Ovary (tissue), 3 donors: Measurements from ENCODE around the gene DOCK10.

Experiments
- EP300 ChIP-seq: sonication (generic); formaldehyde crosslinking; IDR thresholded peaks from one replicate; pipeline ENCODE4 v1.6.1; 2017; ENCODE audit warnings: antibody characterized with exemption
- POLR2A ChIP-seq: fragments of 450-650 bp; IDR thresholded peaks from one replicate; pipeline ENCODE4 v1.6.1; 2017; ENCODE audit warnings: antibody characterized with exemption, mild to moderate bottlenecking, moderate library complexity
- TF ChIP-seq, protein P1 (sequence below), 3 donors: fragments of 450-650 bp in 2 of 3; fragments of 200-600 bp in 1 of 3; IDR thresholded peaks; one replicate each; pipeline versions ENCODE4 v1.5.1 to v1.8.0; 2016 to 2022; ENCODE audit warnings: antibody characterized with exemption in 3 of 3, mild to moderate bottlenecking in 1 of 3
- donor health status: DM: no; HTN: no; CAD: no.

DNA sequence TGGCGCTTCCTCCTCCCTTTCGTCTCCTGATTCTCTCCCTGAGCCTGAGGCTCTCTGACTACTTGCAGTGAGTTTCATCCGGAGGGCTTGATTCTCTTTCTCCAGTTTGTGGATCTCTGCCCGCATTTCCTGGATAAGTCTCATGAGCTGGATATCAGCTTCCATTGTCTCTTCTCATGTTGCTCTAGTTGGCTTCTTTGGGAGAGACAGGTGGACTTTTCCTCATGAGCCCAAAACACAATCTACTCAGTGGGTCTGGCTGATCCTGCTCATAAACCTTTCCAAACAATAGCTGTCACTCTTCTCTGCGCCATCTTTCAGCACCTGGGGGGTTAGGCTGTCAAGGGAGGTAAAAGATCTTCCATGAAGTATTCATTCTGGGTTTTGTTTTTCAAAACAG is 326.1 kb downstream of the DOCK10 start, which contains the start of gene CCDC195:
- TF ChIP-seq, protein P1, sequence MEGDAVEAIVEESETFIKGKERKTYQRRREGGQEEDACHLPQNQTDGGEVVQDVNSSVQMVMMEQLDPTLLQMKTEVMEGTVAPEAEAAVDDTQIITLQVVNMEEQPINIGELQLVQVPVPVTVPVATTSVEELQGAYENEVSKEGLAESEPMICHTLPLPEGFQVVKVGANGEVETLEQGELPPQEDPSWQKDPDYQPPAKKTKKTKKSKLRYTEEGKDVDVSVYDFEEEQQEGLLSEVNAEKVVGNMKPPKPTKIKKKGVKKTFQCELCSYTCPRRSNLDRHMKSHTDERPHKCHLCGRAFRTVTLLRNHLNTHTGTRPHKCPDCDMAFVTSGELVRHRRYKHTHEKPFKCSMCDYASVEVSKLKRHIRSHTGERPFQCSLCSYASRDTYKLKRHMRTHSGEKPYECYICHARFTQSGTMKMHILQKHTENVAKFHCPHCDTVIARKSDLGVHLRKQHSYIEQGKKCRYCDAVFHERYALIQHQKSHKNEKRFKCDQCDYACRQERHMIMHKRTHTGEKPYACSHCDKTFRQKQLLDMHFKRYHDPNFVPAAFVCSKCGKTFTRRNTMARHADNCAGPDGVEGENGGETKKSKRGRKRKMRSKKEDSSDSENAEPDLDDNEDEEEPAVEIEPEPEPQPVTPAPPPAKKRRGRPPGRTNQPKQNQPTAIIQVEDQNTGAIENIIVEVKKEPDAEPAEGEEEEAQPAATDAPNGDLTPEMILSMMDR (IDR thresholded peaks at IDR 0.05), result no peak
- TF ChIP-seq POLR2A (no peak), EP300 (no peak)
